NOMO-1 treated with dmso at 0.1 percent for 144 hours (cell line): ENCODE results near the gene RNASE2.
"Not testable (repeated sequence)": the region's sequence is repeated elsewhere in the genome, so short reads cannot be mapped to it uniquely, and the experiment has no call there.

Experiments used
- DNase-seq: peaks from one replicate; lab custom pipeline; 2025; ENCODE audit not compliant: unreplicated experiment; lab: John Stamatoyannopoulos, UW

Gene RNASE2

DNA sequence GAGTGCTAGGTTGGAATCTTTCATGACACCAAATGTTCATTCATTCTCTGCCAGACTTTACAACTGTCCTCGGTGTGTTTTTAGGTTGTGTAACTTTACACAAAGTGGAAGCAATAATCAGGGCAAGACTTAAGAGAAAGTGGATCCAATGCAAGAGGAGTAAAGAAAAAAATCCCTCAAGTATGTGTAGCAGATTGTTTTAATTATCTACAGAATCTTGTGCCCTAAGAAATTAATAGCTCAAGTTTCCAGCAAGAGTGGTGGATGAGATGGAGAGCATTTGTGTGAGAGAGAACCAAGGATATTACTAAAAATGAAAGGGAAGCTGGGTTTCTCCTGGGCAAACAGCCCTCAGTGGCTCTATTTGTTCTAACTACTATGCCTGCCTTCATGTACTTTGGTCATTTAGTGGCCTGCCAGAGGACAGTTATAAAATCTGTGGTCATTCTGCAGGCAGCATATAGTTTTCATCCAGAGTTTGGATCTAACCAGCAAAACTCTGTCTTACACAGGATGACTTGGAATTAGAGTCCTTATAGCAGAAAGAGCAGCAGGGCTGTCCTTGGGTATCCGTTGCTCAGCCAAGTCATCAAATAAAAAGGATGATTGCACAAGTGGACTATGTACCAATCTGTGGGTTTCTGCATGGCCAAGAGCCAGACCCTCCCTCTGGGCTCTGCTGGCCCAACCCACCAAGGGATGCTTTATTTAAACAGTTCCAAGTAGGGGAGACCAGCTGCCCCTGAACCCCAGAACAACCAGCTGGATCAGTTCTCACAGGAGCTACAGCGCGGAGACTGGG lies at the start of gene RNASE2:
TSS of gene RNASE2 (plus strand) at position 752 of the 802 bp plus-strand sequence. CDS start 285 bp downstream, outside the sequence.
- peak; percentile 82 for DNase-seq

DNA sequence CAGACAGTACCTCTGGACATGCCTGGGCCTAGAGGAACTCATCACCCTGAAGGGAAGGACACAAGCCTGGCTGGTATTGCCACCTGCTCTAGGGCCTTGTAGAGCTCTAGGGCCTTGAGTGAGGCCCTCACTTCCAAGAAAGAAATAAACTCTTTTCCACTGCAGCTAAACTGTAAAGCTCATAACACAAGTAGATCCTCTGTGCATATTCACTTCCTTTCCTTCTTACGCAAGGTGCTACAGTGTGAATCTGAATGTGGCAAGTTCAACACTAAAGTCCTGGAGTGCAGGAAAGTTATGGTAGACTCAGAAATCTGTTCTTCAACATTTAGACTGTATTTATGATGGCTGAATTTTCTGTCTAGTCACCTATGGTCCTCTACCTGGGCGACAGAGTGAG lies 49.6 kb upstream of the RNASE2 start:
- DNase-seq = peak; percentile 25

DNA sequence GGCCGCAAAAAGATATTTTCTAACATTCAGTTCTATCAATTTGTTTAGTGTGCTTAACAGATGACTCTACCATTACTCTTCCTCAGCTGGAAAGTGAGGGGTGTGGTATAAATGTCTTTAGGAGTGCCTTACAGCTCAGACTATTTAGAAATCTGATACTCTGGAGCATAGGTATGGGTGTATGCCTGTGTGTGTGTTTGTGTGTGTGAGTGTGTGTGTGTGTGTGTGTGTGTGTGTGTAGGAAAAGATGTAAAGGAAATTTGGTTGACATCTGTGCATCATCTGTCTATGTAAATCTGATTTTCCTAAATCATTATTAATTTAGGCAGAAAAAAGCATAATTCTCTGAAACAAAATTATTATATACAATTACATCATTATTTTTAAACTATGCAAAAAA lies 48.1 kb upstream of the RNASE2 start:
- DNase-seq = no peak

DNA sequence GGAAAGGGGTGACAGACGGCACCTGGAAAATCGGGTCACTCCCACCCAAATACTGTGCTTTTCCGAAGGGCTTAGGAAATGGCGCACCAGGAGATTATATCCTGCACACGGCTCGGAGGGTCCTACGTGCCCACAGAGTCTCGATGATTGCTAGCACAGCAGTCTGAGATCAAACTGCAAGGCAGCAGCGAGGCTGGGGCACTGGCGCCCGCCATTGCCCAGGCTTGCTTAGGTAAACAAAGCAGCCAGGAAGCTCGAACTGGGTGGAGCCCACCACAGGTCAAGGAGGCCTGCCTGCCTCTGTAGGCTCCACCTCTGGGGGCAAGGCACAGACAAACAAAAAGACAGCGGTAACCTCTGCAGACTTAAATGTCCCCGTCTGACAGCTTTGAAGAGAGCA lies 44.5 kb upstream of the RNASE2 start:
- DNase-seq = not testable (repeated sequence)

DNA sequence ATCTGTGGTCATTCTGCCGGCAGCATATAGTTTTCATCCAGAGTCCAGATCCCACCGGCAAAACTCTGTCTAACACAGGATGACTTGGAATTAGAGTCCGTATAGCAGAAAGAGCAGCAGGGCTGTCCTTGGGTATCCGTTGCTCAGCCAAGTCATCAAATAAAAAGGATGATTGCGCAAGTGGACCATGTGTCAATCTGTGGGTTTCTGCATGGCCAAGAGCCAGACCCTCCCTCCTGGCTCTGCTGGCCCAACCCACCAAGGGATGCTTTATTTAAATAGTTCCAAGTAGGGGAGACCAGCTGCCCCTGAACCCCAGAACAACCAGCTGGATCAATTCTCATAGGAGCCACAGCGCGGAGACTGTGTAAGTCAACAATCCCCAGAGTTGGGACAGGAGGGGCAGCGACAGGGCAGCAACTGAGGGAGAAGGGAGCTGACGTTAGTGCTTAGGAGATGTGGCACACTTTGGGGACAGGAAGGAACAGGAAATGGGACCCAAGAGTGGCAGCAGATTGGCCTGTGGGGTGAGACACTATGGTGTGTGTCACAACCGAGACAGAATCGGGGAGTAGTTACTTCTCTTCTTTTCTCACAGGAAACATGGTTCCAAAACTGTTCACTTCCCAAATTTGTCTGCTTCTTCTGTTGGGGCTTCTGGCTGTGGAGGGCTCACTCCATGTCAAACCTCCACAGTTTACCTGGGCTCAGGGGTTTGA lies 36.1 kb upstream of the RNASE2 start:
- DNase-seq = peak; percentile 67

DNA sequence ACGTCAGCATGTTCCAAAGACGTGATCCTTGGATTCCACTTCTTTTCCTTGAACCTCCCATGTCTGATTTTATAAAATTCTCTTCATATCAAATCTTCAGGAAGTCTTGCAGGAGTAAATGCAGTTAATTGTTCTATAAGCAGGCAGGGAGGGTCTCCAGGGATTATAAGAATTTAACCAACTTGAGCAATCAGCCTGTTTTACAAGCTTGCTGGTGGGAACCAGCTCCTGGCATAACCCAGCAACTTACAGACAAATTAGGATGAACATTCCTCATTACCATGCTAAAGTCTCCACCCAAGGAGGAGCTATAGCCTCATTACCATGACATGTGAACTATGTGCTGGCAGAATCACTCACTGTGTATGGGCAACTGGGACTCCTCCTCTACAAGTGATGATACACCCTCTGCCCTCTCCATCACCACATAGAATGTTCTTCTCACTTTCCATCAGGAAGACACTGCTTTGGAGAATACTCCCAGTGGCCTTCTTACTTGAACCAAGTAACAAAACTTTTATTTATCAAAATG lies 31.5 kb upstream of the RNASE2 start:
- not testable (repeated sequence) for DNase-seq

DNA sequence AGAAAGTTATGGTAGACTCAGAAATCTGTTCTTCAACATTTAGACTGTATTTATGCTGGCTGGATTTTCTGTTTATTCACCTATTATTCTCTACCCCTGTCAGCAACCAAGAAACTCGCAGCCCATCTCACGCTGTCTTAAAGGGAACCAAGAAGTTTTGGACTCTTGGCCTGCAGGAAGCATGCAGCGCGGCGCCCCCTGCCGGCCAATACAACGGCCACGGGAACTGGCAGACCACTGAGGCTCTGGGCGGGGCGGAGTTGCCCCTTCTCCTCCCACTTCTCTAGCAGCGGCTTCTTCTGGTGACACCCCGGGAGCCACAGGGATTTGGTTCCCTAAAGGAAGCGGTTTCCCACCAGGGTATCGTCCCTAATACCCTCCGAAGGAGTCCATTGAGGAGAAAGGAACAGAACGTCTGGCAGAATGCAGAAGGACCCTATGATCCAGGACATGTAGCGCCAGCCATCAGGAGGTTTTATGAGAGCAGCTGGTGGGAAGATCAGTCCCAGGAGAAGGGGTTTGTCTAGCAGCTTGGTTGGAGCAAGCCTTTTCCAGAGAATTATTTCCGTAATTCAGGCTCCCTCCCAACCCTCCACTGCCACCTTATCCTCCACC lies 21.0 kb upstream of the RNASE2 start:
- no peak for DNase-seq

DNA sequence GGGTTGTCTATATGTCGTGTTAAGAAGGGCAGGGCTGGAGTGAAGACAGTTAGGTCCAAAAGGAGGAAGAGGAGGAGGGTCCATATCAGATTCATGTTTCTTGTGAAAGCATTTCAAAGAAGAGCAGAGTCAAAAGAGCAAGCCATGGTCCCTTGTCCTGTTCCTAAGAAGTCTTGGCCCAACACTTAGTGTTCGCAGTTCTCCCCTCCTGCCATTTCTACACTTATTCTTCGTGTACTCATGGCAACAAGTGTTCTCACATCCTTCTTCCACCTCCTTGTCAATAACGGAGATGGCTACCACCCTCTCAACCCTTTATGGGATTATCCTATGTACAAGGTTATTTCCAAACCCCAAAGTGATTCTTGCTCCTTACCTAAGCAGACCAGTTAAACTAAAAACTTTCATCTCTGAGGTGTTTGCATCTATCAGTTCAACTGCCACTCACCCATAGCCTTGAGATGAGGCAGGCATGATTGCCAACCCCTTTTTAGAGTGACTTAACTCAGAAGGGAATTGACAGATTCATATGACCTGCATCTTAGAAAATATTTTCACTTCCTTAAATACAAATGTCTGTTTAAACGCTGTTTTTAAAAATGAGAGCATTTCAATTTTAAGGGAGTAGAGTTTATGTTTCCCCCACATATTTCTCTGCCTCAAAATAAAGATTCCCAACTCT lies 19.8 kb upstream of the RNASE2 start:
- no peak for DNase-seq

DNA sequence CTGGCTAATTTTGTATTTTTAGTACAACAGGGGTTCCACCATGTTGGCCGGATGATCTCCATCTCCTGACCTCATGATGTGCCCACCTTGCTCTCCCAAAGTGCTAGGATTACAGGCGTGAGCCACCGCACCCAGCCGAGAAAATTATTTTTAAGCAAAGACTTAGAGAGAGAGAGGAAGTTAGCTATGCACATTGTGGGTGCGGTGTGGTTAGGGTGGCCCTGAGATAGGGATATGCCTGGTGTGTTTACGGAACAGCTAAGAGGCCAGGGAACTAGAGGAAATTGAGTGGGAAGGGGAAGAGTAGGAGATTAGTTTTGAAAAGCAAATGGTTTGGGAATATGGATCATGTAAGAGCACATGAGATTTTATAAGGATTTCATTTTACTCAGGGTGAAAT lies 10.1 kb upstream of the RNASE2 start:
- not testable (repeated sequence) for DNase-seq

DNA sequence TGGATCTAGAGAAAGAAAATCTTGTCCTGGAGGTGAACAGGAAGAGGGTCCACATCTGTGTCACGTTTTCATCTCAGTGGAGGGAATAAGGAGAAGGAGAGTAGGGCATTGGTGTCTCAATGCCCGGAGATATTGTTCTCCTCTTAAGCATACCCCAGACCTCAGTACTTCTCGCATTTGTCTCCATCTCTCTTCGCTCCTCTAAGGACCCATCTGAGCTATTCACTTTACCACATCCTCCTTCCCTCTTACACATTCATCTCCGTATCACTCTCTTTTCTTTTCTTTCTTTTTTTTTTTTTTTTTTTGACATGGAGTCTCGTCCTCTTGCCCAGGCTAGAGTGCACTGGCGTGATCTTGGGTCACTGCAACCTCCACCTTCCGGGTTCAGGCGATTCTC lies 8.6 kb upstream of the RNASE2 start:
- DNase-seq = not testable (repeated sequence)

DNA sequence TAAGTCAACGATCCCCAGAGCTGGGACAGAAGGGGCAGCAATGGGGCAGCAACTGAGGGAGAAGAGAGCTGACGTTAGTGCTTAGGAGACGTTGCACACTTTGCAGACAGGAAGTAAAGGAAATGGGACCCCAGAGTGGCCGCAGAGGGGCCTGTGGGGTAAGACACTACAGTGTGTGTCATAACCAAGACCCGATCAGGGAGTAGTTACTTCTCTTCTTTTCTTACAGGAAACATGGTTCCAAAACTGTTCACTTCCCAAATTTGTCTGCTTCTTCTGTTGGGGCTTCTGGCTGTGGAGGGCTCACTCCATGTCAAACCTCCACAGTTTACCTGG lies 219 bp downstream of the RNASE2 start:
- peak; percentile 82 for DNase-seq

DNA sequence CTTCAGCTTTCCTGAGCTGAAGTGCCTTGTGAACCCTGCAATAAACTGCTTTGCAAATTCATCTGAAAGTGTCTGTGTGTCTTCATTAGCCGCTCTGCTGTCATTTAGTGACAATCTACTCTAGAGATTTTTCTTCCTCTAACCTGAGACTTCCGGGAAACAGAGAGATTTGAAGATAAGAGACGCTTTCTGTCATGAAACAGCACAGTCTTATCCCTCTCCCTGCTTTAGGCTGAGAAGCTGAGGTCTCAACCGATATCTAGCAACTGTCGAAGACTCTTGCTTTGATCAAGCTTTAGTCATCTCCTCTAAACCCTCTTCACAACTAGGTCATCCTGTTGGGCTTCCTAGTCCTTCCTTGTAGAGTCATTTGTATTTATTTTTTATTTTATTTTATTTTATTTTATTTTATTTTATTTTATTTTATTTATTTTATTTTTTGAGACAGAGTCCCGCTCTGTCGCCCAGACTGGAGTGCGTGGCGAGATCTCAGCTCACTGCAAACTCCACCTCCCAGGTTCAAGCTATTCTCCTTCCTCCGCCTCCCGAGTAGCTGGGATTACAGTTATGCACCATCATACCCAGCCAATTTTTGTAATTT lies 1.2 kb downstream of the RNASE2 start:
- DNase-seq = no peak

DNA sequence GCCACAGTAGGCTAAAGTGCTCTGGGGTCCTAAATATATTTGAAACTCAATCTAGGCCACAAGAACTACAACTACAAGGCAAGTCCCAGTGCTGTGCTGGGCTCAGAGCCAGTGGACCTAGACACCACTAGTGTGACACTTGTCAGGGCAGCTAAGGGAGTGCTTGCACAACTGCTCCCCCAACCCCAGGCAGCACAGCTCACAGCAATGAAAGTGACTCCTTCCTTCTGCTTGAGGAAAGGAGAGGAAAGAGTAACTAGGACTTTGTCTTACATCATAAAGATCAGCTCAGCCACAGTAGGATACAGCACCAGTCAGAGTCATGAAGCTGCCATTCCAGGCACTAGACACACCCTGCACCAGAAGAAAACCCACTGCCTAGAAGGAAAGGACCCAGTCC lies 3.7 kb downstream of the RNASE2 start:
- DNase-seq = peak; percentile 33

DNA sequence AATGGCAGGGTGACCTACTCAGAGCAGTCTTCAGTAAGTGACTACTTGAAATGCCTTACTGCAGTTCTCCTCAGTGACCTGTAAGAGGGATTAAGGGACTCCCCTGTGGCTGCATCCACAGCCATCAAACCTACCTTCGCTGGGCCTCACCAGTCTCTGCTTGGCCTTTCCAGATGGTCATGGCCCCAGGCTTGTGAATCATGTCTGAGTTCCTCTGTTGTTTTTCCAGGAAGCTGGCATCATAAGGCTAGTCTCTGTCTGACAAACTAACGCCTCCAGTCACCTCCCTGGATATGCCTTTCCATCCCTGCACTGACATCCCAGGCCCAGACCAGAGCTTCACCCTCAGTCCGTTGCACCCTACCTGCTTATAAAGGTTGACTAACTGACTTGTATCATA lies 14.0 kb downstream of the RNASE2 start:
- DNase-seq = no peak

DNA sequence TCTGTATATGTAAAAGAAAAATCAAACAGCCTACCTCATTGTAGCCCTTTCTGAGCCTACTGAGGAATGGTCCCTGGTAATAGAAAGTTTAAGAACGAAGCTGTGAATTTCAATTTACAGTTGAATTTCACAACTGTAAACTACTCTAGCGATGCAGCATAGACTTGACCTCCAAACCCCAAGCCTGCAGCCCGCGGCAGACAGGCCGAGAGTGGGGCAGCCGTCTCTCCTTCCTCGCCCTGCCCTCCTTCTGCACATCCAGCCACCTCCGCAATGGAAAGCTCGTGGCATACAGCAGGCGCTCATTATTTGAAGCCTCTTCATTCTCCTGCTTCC lies 15.3 kb downstream of the RNASE2 start:
- no peak for DNase-seq

DNA sequence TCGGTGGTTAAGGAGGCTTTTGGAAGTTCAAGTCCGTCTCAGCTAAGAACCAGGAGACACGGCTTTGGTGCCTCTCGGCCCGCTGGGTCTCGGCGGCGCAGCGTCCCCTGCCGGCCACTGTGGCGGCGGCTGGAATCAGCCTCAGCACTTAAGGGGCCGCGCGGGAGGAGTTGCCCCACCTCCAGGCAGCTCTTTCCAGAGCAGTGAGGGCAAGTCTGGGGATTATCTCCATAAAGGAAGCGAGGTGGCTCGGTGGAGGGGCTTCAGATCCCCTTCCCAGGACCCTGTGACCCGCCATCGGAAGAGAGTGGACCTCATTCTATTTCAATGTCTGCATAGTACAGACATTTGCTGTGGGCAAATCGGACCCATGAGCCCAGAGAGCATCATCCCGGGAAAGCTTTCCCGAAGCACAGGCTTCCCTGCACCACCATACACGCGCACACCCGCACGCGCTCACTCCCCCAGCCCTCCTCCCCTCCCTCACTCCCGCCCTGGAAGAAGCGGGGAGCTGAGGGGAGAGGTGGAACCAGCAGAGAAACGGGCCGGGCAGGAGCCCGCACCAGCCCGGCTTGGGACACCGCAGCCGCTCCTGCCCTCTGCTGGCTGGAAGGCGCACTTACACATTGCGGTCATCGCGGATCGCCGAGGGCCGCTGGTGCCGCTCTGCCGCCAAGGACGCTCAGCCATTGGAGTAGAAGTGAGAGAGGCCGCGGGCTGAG lies 15.9 kb downstream of the RNASE2 start:
- DNase-seq = peak; percentile 74

DNA sequence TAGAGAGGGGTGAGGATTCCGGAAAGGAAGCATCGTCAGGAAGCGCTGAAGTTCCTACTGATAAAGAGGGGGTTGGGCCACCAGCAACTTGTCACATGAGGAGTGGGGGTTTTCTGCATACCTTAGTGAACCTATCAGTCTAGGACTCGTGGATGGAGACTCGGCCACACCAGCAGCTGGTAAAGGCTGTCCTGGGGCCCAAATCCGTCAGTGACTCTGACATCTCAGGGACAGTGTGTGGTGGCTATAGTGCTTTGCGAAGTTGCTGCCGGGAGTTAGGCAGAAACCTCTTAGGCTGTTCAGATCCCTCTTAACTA lies 16.4 kb downstream of the RNASE2 start:
- DNase-seq = no peak

DNA sequence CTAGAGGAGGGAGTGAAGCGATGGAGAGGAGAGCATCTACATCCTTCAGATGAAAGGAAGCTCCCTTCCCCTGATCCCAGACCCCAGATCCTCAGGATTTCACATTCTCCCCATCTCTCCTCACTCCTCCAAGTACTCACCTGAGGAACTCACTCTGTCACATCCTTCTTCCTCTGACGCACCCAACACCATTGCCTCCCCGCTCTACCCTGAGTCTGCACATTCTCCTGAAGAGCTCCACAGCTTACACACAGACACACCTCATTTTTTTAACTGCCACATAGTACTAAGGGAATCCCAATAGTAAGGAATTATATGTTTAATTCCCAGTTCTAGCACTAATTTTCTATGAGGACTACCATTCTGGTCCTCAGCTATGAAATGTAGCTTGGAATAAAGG lies 18.2 kb downstream of the RNASE2 start:
- no peak for DNase-seq

DNA sequence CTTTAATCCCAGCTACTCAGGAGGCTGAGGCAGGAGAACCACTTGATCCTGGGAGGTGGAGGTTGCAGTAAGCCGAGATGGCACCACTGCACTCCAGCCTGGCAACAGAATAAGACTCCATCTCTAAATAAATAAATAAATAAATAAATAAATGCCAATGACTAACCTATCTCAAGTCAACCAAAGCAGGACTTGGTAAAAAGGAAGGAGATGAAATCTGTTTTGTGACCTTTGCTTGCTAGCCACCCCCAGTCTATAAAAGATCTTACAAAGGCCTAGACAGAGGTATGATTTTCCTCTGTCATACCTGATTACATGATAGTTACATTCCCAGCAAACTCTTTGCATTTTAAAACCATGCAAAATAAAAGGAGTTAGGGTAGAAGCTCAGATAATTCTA lies 21.0 kb downstream of the RNASE2 start:
- no peak for DNase-seq

DNA sequence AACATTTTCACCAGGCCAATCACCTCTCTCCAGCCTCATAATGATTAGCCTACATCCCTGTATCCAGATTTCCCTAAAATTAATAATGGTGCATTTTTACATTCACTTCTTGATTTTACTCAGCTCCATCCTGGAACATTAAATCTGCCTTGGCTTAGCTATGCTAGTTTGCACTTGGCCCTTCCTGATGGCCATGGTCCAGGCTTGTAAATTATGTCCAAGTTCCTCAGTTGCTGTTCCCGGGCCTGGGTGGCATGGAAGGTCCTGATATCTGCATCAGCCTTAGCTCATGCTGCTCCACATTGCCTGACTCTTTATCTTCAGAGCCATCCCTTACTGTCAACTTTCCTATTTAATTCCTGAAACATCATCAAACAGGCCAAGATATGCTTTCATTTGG lies 23.4 kb downstream of the RNASE2 start:
- no peak for DNase-seq

DNA sequence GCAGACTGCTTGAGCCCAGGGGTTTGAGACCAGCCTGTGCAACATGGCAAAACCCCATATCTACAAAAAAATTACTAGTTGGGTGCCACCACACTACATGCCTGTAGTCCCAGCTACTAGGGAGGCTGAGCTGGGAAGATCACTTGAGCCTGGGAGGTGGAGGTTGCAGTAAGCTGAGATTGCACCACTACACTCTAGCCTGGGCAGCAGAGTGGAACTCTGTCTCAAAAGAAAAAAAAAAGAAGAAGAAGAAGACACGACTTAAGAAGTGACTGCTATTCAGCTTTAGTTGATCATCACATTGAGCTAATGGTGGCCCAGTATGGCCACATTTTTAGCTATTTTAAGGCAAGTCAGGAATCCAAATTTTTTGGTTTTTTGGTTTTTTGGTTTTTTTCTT lies 25.6 kb downstream of the RNASE2 start:
- DNase-seq = no peak
